Peyer's patch (tissue), 4 donors: ENCODE results near the gene C1QTNF9.

Source experiments
- POLR2A ChIP-seq, 2 donors: fragments of 450-650 bp; IDR thresholded peaks; one replicate each; pipeline ENCODE4 v1.5.1; 2017; ENCODE audit warnings: antibody characterized with exemption in 2 of 2, mild to moderate bottlenecking in 2 of 2, moderate library complexity in 2 of 2
- TF ChIP-seq, protein P1 (sequence below), 6 experiments: fragments of 450-650 bp in 4 of 6; fragments of 200-600 bp in 2 of 6; sonication (generic) in 1 of 6; IDR thresholded peaks; one replicate each; pipeline ENCODE4 v1.5.1; 2017 to 2019; ENCODE audit warnings: antibody characterized with exemption in 6 of 6, mild to moderate bottlenecking in 3 of 6, moderate library complexity in 1 of 6

DNA sequence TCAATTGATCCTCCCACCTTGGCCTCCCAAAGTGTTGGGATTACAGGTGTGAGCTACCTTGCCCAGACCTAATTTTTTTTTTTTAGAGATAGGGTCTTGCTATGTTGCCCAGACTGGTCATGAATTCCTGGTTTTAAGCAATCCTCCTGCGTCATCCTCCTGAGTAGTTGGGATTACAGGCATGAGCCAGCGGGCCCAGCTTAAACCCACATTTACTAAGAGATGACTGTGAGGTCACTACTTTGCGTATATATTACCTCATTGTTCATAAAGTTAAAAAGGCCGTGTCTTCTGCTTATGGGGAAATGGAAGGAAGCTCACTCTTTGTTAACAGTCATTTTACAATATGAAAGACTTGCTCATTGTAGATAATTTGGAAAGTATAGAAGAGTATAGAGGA is 39.6 kb upstream of the C1QTNF9 start:
- TF ChIP-seq, protein P1, sequence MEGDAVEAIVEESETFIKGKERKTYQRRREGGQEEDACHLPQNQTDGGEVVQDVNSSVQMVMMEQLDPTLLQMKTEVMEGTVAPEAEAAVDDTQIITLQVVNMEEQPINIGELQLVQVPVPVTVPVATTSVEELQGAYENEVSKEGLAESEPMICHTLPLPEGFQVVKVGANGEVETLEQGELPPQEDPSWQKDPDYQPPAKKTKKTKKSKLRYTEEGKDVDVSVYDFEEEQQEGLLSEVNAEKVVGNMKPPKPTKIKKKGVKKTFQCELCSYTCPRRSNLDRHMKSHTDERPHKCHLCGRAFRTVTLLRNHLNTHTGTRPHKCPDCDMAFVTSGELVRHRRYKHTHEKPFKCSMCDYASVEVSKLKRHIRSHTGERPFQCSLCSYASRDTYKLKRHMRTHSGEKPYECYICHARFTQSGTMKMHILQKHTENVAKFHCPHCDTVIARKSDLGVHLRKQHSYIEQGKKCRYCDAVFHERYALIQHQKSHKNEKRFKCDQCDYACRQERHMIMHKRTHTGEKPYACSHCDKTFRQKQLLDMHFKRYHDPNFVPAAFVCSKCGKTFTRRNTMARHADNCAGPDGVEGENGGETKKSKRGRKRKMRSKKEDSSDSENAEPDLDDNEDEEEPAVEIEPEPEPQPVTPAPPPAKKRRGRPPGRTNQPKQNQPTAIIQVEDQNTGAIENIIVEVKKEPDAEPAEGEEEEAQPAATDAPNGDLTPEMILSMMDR (IDR thresholded peaks at IDR 0.05): no peak
- no peak for TF ChIP-seq POLR2A (IDR thresholded peaks at IDR 0.05)
